Neural cell (in vitro differentiated cells): Measurements from ENCODE around the gene GCDH. TPM values are rescaled to one million over a fixed set of nuclear protein-coding genes. Genes with fewer than 3 reads are reported as not detected.

Source experiments
- H2AFZ ChIP-seq: fragments of 200-600, 300-800 bp; sonication (generic), shearing (Covaris generic); 2 replicates; pipeline ENCODE4 v1.6.0; 2014; ENCODE audit warnings: low read depth, mild to moderate bottlenecking, antibody characterized with exemption, low read length, moderate library complexity
- H3F3A ChIP-seq: fragments of 200-600 bp; shearing (Covaris generic); 2 replicates; pipeline ENCODE4 v1.6.1; 2016; ENCODE audit warnings: mild to moderate bottlenecking, moderate library complexity, mixed read lengths, antibody characterized with exemption, low read length; ENCODE audit not compliant: insufficient read depth, poor library complexity, severe bottlenecking
- H3K27ac ChIP-seq: fragments of 200-600, 300-800 bp; sonication (generic), shearing (Covaris generic); 2 replicates; pipeline ENCODE4 v1.5.1; 2014; ENCODE audit warnings: mild to moderate bottlenecking, low read length, moderate library complexity
- H3K27me3 ChIP-seq: fragments of 300-800, 200-600 bp; sonication (generic), shearing (Covaris generic); 2 replicates; pipeline ENCODE4 v1.6.0; 2014; ENCODE audit warnings: mild to moderate bottlenecking, low read depth, low read length, moderate library complexity; ENCODE audit not compliant: insufficient read depth
- H3K36me3 ChIP-seq: fragments of 300-800, 200-600 bp; sonication (generic), shearing (Covaris generic); 2 replicates; pipeline ENCODE4 v1.5.1; 2014; ENCODE audit warnings: mild to moderate bottlenecking, antibody characterized with exemption, low read length, moderate library complexity; ENCODE audit not compliant: insufficient read depth
- H3K4me2 ChIP-seq: fragments of 300-800, 200-600 bp; sonication (generic), shearing (Covaris generic); 2 replicates; pipeline ENCODE4 v1.6.0; 2014; ENCODE audit warnings: mild to moderate bottlenecking, low read length
- H3K4me3 ChIP-seq: fragments of 300-800, 200-600 bp; sonication (generic), shearing (Covaris generic); 2 replicates; pipeline ENCODE4 v1.5.1; 2014; ENCODE audit warnings: mild to moderate bottlenecking, low read length, moderate library complexity
- H3K79me2 ChIP-seq: fragments of 200-600 bp; shearing (Covaris generic); replicated peaks from 2 replicates; pipeline ENCODE4 v1.6.0; 2014; ENCODE audit warnings: mild to moderate bottlenecking, low read length, moderate library complexity; ENCODE audit not compliant: insufficient read depth
- H3K9ac ChIP-seq: fragments of 300-800, 200-600 bp; sonication (generic), shearing (Covaris generic); 2 replicates; pipeline ENCODE4 v1.6.1; 2016; ENCODE audit warnings: mild to moderate bottlenecking, low read length, mixed read lengths
- H3K9me2 ChIP-seq: fragments of 200-600 bp; shearing (Covaris generic); 2 replicates; pipeline ENCODE4 v1.6.1; 2016; ENCODE audit warnings: mild to moderate bottlenecking, low read length, mixed read lengths; ENCODE audit not compliant: insufficient read depth
- H3K9me3 ChIP-seq: fragments of 200-600, 300-800 bp; sonication (generic), shearing (Covaris generic); 2 replicates; pipeline ENCODE4 v1.6.1; 2016; ENCODE audit warnings: mild to moderate bottlenecking, mixed run types, low read length, moderate library complexity, mixed read lengths
- H4K20me1 ChIP-seq: fragments of 200-600 bp; shearing (Covaris generic); 2 replicates; pipeline ENCODE4 v1.6.1; 2016; ENCODE audit warnings: mild to moderate bottlenecking, mixed run types; ENCODE audit not compliant: insufficient read depth
- EP300 ChIP-seq: fragments of 450-650 bp; conservative IDR thresholded peaks from 2 replicates; pipeline ENCODE4 v1.6.1; 2014; ENCODE audit warnings: antibody characterized with exemption, mild to moderate bottlenecking, moderate library complexity; ENCODE audit not compliant: poor library complexity, severe bottlenecking
- EZH2 ChIP-seq: fragments of 200-600, 300-800 bp; shearing (Covaris generic), sonication (generic); IDR thresholded peaks from 2 replicates; pipeline ENCODE4 v1.6.1; 2014; ENCODE audit warnings: antibody characterized with exemption, low read length, borderline replicate concordance, mild to moderate bottlenecking; ENCODE audit not compliant: insufficient read depth, poor library complexity, severe bottlenecking
- MXI1 ChIP-seq: fragments of 450-650 bp; conservative IDR thresholded peaks from 2 replicates; pipeline ENCODE4 v1.6.1; 2014; ENCODE audit warnings: antibody characterized with exemption, mild to moderate bottlenecking; ENCODE audit not compliant: poor library complexity, severe bottlenecking
- POLR2AphosphoS5 ChIP-seq: IDR thresholded peaks from 2 replicates; pipeline ENCODE4 v1.6.1; 2012
- RAD21 ChIP-seq: fragments of 450-650 bp; conservative IDR thresholded peaks from 2 replicates; pipeline ENCODE4 v1.6.1; 2014; ENCODE audit warnings: antibody characterized with exemption, mild to moderate bottlenecking, moderate library complexity
- SMC3 ChIP-seq: fragments of 450-650 bp; conservative IDR thresholded peaks from 2 replicates; pipeline ENCODE4 v1.6.1; 2014; ENCODE audit warnings: antibody characterized with exemption, mild to moderate bottlenecking, moderate library complexity; ENCODE audit not compliant: poor library complexity
- TAF1 ChIP-seq: IDR thresholded peaks from 2 replicates; pipeline ENCODE4 v1.6.1; 2012; ENCODE audit warnings: low read depth
- polyA plus RNA-seq: library from polyadenylated mRNA; depleted of rRNA; stranded (reverse); fragments of >200 nt; gene quantifications from 2 replicates; pipeline ENCODE4 v1.2.3, GENCODE V29; 2014
- TF ChIP-seq, protein P1 (sequence below): IDR thresholded peaks from 2 replicates; pipeline ENCODE4 v1.6.1; 2012; ENCODE audit warnings: borderline replicate concordance
- TF ChIP-seq, protein P2 (sequence below): fragments of 450-650 bp; IDR thresholded peaks from 2 replicates; pipeline ENCODE4 v1.5.1; 2014; ENCODE audit warnings: antibody characterized with exemption, mild to moderate bottlenecking, moderate library complexity; ENCODE audit not compliant: poor library complexity, severe bottlenecking

GCDH gene
- polyA plus RNA-seq, 1 donor from 2014 or later, result 35.4 TPM

DNA sequence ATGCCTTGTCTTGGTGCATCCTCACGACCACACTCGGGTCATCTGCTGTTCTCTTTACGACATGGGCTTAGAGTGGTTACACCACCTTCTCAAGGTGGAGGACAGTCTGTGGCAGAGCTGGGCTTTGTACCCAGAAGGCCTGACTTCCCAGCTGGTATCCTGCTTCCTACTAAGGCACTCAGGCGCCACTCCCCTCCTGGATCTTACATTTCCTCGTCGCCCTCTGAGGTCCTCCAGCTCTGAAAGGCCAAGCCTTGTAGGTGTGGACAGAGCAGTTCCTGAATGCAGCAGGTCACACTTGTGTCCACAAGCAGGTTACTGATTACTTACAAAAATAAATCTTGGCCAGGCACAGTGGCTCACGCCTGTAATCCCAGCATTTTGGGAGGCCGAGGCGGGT is 16.2 kb downstream of the GCDH start:
- Histone ChIP-seq H3K4me2 (no peak overlapping the region), H3K9ac (no peak overlapping the region), H3K9me2 (no peaks in the 10 kb centered on the region), H4K20me1 (no peaks in the 10 kb centered on the region), H3K27ac (no peak overlapping the region), H3F3A (no peaks in the 10 kb centered on the region), H3K9me3 (no peaks in the 10 kb centered on the region), H3K36me3 (no peaks in the 10 kb centered on the region), H2AFZ (no peak overlapping the region), H3K27me3 (no peaks in the 10 kb centered on the region), H3K4me3 (no peak overlapping the region), H3K79me2 (no peaks in the 10 kb centered on the region)
- TF ChIP-seq, protein P1, sequence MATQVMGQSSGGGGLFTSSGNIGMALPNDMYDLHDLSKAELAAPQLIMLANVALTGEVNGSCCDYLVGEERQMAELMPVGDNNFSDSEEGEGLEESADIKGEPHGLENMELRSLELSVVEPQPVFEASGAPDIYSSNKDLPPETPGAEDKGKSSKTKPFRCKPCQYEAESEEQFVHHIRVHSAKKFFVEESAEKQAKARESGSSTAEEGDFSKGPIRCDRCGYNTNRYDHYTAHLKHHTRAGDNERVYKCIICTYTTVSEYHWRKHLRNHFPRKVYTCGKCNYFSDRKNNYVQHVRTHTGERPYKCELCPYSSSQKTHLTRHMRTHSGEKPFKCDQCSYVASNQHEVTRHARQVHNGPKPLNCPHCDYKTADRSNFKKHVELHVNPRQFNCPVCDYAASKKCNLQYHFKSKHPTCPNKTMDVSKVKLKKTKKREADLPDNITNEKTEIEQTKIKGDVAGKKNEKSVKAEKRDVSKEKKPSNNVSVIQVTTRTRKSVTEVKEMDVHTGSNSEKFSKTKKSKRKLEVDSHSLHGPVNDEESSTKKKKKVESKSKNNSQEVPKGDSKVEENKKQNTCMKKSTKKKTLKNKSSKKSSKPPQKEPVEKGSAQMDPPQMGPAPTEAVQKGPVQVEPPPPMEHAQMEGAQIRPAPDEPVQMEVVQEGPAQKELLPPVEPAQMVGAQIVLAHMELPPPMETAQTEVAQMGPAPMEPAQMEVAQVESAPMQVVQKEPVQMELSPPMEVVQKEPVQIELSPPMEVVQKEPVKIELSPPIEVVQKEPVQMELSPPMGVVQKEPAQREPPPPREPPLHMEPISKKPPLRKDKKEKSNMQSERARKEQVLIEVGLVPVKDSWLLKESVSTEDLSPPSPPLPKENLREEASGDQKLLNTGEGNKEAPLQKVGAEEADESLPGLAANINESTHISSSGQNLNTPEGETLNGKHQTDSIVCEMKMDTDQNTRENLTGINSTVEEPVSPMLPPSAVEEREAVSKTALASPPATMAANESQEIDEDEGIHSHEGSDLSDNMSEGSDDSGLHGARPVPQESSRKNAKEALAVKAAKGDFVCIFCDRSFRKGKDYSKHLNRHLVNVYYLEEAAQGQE, result no peak
- TF ChIP-seq, protein P2, sequence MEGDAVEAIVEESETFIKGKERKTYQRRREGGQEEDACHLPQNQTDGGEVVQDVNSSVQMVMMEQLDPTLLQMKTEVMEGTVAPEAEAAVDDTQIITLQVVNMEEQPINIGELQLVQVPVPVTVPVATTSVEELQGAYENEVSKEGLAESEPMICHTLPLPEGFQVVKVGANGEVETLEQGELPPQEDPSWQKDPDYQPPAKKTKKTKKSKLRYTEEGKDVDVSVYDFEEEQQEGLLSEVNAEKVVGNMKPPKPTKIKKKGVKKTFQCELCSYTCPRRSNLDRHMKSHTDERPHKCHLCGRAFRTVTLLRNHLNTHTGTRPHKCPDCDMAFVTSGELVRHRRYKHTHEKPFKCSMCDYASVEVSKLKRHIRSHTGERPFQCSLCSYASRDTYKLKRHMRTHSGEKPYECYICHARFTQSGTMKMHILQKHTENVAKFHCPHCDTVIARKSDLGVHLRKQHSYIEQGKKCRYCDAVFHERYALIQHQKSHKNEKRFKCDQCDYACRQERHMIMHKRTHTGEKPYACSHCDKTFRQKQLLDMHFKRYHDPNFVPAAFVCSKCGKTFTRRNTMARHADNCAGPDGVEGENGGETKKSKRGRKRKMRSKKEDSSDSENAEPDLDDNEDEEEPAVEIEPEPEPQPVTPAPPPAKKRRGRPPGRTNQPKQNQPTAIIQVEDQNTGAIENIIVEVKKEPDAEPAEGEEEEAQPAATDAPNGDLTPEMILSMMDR, result no peak
- TF ChIP-seq MXI1 (no peak), SMC3 (no peak), POLR2AphosphoS5 (no peak), TAF1 (no peak), RAD21 (no peak), EZH2 (no peak), EP300 (no peak)

DNA sequence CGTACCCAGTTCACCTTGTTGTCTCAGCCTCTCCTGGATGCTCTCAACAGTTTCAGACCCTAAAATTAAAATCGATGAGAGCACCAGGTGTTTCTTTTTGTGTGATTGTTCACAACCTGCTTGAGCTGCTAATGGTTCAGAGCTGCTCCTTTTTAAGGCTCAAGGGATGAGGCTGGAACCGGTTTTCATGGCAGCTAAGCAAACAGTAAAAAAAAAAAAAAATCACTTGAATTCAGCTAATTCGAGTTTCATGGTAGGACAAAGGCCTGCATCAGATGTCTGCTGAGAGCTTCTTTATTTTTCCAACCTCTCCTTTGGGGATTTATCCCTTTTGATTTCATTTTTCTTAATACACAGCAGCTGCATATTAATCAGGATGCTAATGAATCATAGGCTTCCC is 21.6 kb downstream of the GCDH start:
- no peak overlapping the region for H3K27ac ChIP-seq
- H4K20me1 ChIP-seq, result no peaks in the 10 kb centered on the region
- H3K9me2 ChIP-seq, result no peaks in the 10 kb centered on the region
- no peaks in the 10 kb centered on the region for H3K79me2 ChIP-seq
- H3F3A ChIP-seq, result no peaks in the 10 kb centered on the region
- H3K36me3 ChIP-seq, result no peaks in the 10 kb centered on the region
- no peak overlapping the region for H3K4me2 ChIP-seq
- TF ChIP-seq, protein P1, result no peak
- TF ChIP-seq TAF1, result no peak
- TF ChIP-seq RAD21, result no peak
- TF ChIP-seq EP300, result no peak
- TF ChIP-seq EZH2, result no peak
- TF ChIP-seq POLR2AphosphoS5, result no peak
- TF ChIP-seq, protein P2, result no peak
- no peak for TF ChIP-seq SMC3
- no peak for TF ChIP-seq MXI1
- no peak overlapping the region for H3K4me3 ChIP-seq
- no peak overlapping the region for H3K9ac ChIP-seq
- H2AFZ ChIP-seq, result no peak overlapping the region
- no peaks in the 10 kb centered on the region for H3K27me3 ChIP-seq
- H3K9me3 ChIP-seq, result no peaks in the 10 kb centered on the region
